MV-4-11 (cell line): ENCODE measurements around the gene TAP2.

Experiments used
- DNase-seq: peaks from one replicate; lab custom pipeline; 2025; lab: John Stamatoyannopoulos, UW

Gene TAP2

GRCh38 chr6:32854376-32855178 lies 16.0 kb upstream of the TAP2 start:
- peak; percentile 60 for DNase-seq

- peak; percentile 90 for DNase-seq
Observed at GRCh38 chr6:32853541-32854375, 15.2 kb upstream of the TAP2 start, which contains the start of the genes PSMB9 and TAP1. Gene PSMB9 (plus strand): TSS chr6:32854192. CDS start chr6:32854230, 38 bp downstream. Gene TAP1 (minus strand): TSS chr6:32853704. CDS start chr6:32853636, 68 bp downstream.

- no peak for DNase-seq
Observed at GRCh38 chr6:32852844-32853540, 14.5 kb upstream of the TAP2 start.

GRCh38 chr6:32852018-32852843 lies 13.7 kb upstream of the TAP2 start:
- no peak for DNase-seq

- DNase-seq = no peak
Observed at GRCh38 chr6:32851025-32851424, 12.5 kb upstream of the TAP2 start.

GRCh38 chr6:32849126-32849525 lies 10.6 kb upstream of the TAP2 start:
- no peak for DNase-seq

GRCh38 chr6:32847795-32848194 lies 9.3 kb upstream of the TAP2 start:
- no peak for DNase-seq

GRCh38 chr6:32847004-32847403 lies 8.5 kb upstream of the TAP2 start:
- no peak for DNase-seq

GRCh38 chr6:32845384-32845884 lies 6.9 kb upstream of the TAP2 start:
- DNase-seq = peak; percentile 65

- no peak for DNase-seq
Observed at GRCh38 chr6:32844839-32845383, 6.4 kb upstream of the TAP2 start.

GRCh38 chr6:32843979-32844838 lies 5.7 kb upstream of the TAP2 start, which contains the start of gene PSMB8:
Gene PSMB8 (minus strand): TSS chr6:32844047. CDS start chr6:32843996, 51 bp downstream.
- peak; percentile 94 for DNase-seq

- peak; percentile 33 for DNase-seq
Observed at GRCh38 chr6:32843331-32843978, 4.9 kb upstream of the TAP2 start.

GRCh38 chr6:32842690-32843089 lies 4.2 kb upstream of the TAP2 start:
- no peak for DNase-seq

GRCh38 chr6:32842021-32842650 lies 3.6 kb upstream of the TAP2 start:
- DNase-seq = no peak

- DNase-seq = no peak
Observed at GRCh38 chr6:32840604-32841246, 2.2 kb upstream of the TAP2 start.

GRCh38 chr6:32839356-32839755 lies 817 bp upstream of the TAP2 start:
- no peak for DNase-seq

- no peak for DNase-seq
Observed at GRCh38 chr6:32837651-32838113, 857 bp downstream of the TAP2 start.

- no peak for DNase-seq
Observed at GRCh38 chr6:32836873-32837272, 1.7 kb downstream of the TAP2 start.
